ENCODE data around the gene IL24.
"Not testable (repeated sequence)": the region's sequence is repeated elsewhere in the genome, so short reads cannot be mapped to it uniquely, and the experiment has no call there.

Gene IL24

DNA sequence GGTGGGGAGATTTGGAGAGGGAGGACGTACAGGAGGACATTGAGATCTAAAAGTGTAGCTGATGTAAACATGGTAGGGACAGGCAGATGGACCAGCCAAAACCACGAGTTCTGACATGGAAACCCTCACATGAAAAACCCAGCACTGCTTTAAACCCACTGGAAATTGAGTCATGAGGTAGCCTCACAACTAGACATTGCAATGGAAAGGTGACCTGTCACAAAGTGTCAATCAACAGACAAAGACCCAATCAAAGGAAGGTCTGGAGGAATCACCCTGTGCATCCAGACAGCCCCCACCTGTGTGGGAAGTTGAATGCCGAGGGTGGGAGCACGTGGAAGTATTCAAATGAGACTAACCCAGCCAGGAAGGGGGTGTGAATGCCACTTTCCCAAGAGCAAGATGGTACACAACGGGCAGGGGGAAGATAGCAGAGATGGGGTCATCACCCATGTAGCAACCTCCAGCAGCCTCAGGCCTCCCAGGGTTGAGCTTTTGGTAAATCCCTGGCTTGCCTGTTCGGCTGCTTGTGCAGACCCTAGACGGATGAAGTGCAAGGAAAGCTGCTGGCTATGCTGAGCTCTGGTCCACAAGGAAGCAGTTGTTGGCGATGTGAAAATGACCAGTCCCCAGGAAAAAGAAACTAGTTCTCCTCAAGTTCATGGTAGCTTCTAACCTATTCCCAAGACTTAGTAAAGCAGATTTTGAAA, 18.9 kb downstream of the IL24 start:
- no peak for DNase-seq (ENCODE audit: extremely low read depth, insufficient read length)
- Histone ChIP-seq H3K27me3 (replicated peaks; ENCODE audit: control insufficient read depth, insufficient read depth, low read length) (no peaks in the 10 kb centered on the region), H3K36me3 (ENCODE audit: control insufficient read depth, insufficient read depth, low read length) (peaks cover 21% of the 10 kb centered on the region), H3K4me3 (replicated peaks; ENCODE audit: low read depth, low read length) (peak overlapping the region; percentile 81; the same call in 1 of the 2 replicates)
- no peak for TF ChIP-seq CTCF (IDR thresholded peaks at IDR 0.05; ENCODE audit: insufficient read depth, low read length, poor library complexity, severe bottlenecking)

DNA sequence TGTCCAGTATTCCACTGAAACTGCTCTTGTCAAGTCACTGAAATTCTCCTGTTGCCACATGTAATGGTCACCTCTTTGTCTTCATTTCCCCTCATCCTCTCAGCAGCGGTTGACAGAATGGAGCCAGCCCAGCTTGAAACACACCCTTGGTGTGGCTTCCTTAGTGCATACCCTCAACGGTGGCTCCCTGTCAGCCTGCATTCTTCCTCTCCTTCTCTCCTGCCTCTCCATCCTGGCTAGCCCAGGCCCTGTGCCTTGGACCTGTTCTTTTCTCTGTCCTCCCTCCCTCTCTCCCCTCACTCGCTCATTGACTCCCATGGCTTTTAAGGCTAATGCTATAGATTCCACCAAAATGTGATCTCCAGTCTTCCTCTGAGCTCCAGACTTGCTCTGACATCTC, 20.8 kb downstream of the IL24 start:
- no peak for DNase-seq (ENCODE audit: extremely low read depth, insufficient read length)
- H3K4me3 ChIP-seq (replicated peaks; ENCODE audit: low read depth, low read length) = peak overlapping the region; percentile 81
- no peaks in the 10 kb centered on the region for H3K27me3 ChIP-seq (replicated peaks; ENCODE audit: control insufficient read depth, insufficient read depth, low read length)
- peaks cover 13% of the 10 kb centered on the region for H3K36me3 ChIP-seq (ENCODE audit: control insufficient read depth, insufficient read depth, low read length)
- TF ChIP-seq CTCF (IDR thresholded peaks at IDR 0.05; ENCODE audit: insufficient read depth, low read length, poor library complexity, severe bottlenecking) = no peak

DNA sequence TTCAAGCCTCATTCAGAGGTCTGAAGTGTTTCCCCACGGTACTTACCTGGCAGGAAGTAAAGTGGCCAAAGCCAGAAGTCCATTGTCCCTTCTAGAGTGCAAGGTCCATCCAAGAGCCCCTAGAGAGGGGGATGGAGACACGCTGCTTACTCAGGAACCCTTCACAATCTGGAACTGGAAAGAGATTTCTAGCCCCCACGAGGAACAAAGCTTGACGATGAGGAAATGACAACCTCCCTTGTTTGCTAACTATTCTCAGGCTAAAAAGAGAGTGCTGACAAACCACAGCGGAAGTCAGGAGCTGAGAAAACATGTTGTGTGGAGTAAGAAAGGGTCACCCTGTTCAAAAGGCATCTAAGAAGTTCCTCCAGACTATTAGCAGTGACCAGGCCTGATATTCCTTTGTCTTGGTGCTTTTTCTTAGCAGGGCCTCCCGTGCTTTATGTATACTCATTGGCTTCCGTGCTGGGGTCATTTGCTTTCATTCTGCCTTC, 24.6 kb downstream of the IL24 start, which contains the start of gene FCMR:
FCMR (minus strand) TSS at position 170 of the 494 bp plus-strand sequence; CDS start at position 83, 87 bp downstream.
- TF ChIP-seq CTCF (IDR thresholded peaks at IDR 0.05; ENCODE audit: insufficient read depth, low read length, poor library complexity, severe bottlenecking) = no peak
- peaks cover 2% of the 10 kb centered on the region; the same call in 1 of the 2 replicates for H3K36me3 ChIP-seq (ENCODE audit: control insufficient read depth, insufficient read depth, low read length)
- H3K4me3 ChIP-seq (replicated peaks; ENCODE audit: low read depth, low read length) = peak within 1 kb of the TSS; percentile 81
- peak; percentile 67 for DNase-seq (ENCODE audit: extremely low read depth, insufficient read length)
- no peaks in the 10 kb centered on the region for H3K27me3 ChIP-seq (replicated peaks; ENCODE audit: control insufficient read depth, insufficient read depth, low read length)

GRCh38 chr1:206922524-206922923, 25.3 kb downstream of the IL24 start:
- Histone ChIP-seq H3K4me3 (replicated peaks; ENCODE audit: low read depth, low read length) (peak overlapping the region; percentile 81), H3K36me3 (ENCODE audit: control insufficient read depth, insufficient read depth, low read length) (peaks cover 2% of the 10 kb centered on the region; the same call in 1 of the 2 replicates), H3K27me3 (replicated peaks; ENCODE audit: control insufficient read depth, insufficient read depth, low read length) (no peaks in the 10 kb centered on the region)
- DNase-seq (ENCODE audit: extremely low read depth, insufficient read length) = no peak
- no peak for TF ChIP-seq CTCF (IDR thresholded peaks at IDR 0.05; ENCODE audit: insufficient read depth, low read length, poor library complexity, severe bottlenecking)

DNA sequence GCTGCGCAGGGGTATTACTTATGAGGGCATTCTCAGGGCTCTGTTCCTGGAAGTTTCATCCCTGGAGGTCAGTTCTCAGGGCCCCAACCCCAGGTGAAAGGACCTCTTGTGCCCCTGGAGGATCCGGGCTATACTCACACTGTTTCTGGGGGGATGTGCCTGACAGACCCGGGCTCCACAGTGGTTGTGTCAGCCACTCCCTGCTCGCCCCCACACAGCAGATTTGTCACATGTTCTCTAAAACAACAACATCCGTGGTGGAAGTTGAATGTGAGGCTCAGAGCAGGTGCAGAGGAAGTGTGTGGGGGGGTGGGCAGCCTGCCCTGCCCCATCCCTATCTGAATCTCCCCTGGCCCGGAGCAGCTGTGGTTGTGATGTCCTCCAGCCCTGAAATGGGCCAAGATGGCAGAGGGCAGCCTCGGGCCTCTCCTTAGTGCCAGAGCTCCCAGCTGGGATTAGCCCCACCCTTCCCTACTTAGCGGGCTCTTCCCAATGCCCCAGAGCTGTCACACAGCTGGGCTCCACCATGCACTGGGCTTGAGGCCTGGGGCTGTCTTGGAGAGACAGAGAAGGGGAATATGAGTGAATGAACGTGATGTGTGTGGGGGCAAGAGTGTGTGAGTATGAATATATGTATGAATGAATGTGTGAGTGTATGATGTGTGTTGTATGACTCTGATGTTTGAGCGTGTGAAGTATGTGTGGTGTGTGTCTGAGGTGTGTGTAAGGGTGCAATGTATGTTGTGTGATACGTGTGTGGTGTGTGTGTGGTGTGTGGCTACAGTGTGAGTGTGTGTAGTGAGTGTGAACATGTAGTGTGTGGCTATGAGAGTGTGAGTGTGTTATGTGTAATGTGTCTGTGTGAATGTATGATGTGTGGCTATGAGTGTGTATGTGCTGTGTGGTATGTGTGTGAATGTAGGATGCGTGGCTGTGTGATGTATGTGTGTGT, 26.0 kb downstream of the IL24 start:
- TF ChIP-seq CTCF (IDR thresholded peaks at IDR 0.05; ENCODE audit: insufficient read depth, low read length, poor library complexity, severe bottlenecking) = no peak
- H3K4me3 ChIP-seq (replicated peaks; ENCODE audit: low read depth, low read length) = peak overlapping the region; percentile 81
- H3K27me3 ChIP-seq (replicated peaks; ENCODE audit: control insufficient read depth, insufficient read depth, low read length) = no peaks in the 10 kb centered on the region
- H3K36me3 ChIP-seq (ENCODE audit: control insufficient read depth, insufficient read depth, low read length) = no peaks in the 10 kb centered on the region
- peak; percentile 85 for DNase-seq (ENCODE audit: extremely low read depth, insufficient read length)

GRCh38 chr1:206923961-206924557, 26.8 kb downstream of the IL24 start:
- not testable (repeated sequence) for H3K36me3 ChIP-seq (ENCODE audit: control insufficient read depth, insufficient read depth, low read length); H3K27me3 ChIP-seq (replicated peaks; ENCODE audit: control insufficient read depth, insufficient read depth, low read length); DNase-seq (ENCODE audit: extremely low read depth, insufficient read length)
- peak overlapping the region; percentile 81 for H3K4me3 ChIP-seq (replicated peaks; ENCODE audit: low read depth, low read length)

All from GM06990 (cell line).